ENCODE data around the gene BCO1.

BCO1 gene

GRCh38 chr16:81251871-81252270 lies 13.4 kb downstream of the BCO1 start:
- DNase-seq (ENCODE audit: extremely low spot score), result no peak
- CTCF ChIA-PET, result interaction anchor here (1.0 kb wide), 1 partner anchor 9 kb away, joined by 5 read pairs; no protein-coding TSS in a partner anchor
- TF ChIP-seq NFRKB (IDR thresholded peaks at IDR 0.05) (no peak), FOXM1 (IDR thresholded peaks at IDR 0.05; ENCODE audit: borderline replicate concordance) (no peak), PKNOX1 (IDR thresholded peaks at IDR 0.05) (no peak), SP1 (IDR thresholded peaks at IDR 0.05) (no peak), FOXK2 (IDR thresholded peaks at IDR 0.05) (no peak), CTBP1 (IDR thresholded peaks at IDR 0.05; ENCODE audit: borderline replicate concordance) (no peak), ZNF384 (IDR thresholded peaks at IDR 0.05) (no peak), ELF4 (IDR thresholded peaks at IDR 0.05) (no peak), L3MBTL2 (conservative IDR thresholded peaks at IDR 0.05) (no peak), FOXA1 (IDR thresholded peaks at IDR 0.05) (no peak), BHLHE40 (IDR thresholded peaks at IDR 0.05; ENCODE audit: borderline replicate concordance) (no peak), HDGF (IDR thresholded peaks at IDR 0.05; ENCODE audit: borderline replicate concordance) (no peak)

GRCh38 chr16:81253141-81253540 lies 14.7 kb downstream of the BCO1 start:
- CTCF ChIA-PET, result interaction anchor here (1.0 kb wide), 1 partner anchor 8 kb away, joined by 5 read pairs; no protein-coding TSS in a partner anchor
- TF ChIP-seq BHLHE40 (IDR thresholded peaks at IDR 0.05; ENCODE audit: borderline replicate concordance), result no peak
- no peak for TF ChIP-seq CTBP1 (IDR thresholded peaks at IDR 0.05; ENCODE audit: borderline replicate concordance)
- TF ChIP-seq FOXA1 (IDR thresholded peaks at IDR 0.05), result no peak
- TF ChIP-seq PKNOX1 (IDR thresholded peaks at IDR 0.05), result no peak
- TF ChIP-seq L3MBTL2 (conservative IDR thresholded peaks at IDR 0.05), result no peak
- no peak for TF ChIP-seq FOXM1 (IDR thresholded peaks at IDR 0.05; ENCODE audit: borderline replicate concordance)
- TF ChIP-seq ZNF384 (IDR thresholded peaks at IDR 0.05), result no peak
- TF ChIP-seq ARNT (IDR thresholded peaks at IDR 0.05), result no peak
- no peak for TF ChIP-seq FOXK2 (IDR thresholded peaks at IDR 0.05)
- TF ChIP-seq HDGF (IDR thresholded peaks at IDR 0.05; ENCODE audit: borderline replicate concordance), result no peak
- TF ChIP-seq ELF4 (IDR thresholded peaks at IDR 0.05), result no peak
- TF ChIP-seq NFRKB (IDR thresholded peaks at IDR 0.05), result no peak
- POLR2A ChIA-PET, result no interaction called here
- no peak for DNase-seq (ENCODE audit: extremely low spot score)

More at GRCh38 chr16:81251871-81252270, 13.4 kb downstream of the BCO1 start:
- POLR2A ChIA-PET, result no interaction called here

- no peak for TF ChIP-seq TARDBP (IDR thresholded peaks at IDR 0.05)
- TF ChIP-seq SP1 (IDR thresholded peaks at IDR 0.05), result no peak
- TF ChIP-seq BHLHE40 (IDR thresholded peaks at IDR 0.05; ENCODE audit: borderline replicate concordance), result no peak
- TF ChIP-seq NFRKB (IDR thresholded peaks at IDR 0.05), result no peak
- no peak for TF ChIP-seq FOXA1 (IDR thresholded peaks at IDR 0.05)
- no peak for TF ChIP-seq CTBP1 (IDR thresholded peaks at IDR 0.05; ENCODE audit: borderline replicate concordance)
- TF ChIP-seq L3MBTL2 (conservative IDR thresholded peaks at IDR 0.05), result no peak
- no peak for TF ChIP-seq PKNOX1 (IDR thresholded peaks at IDR 0.05)
- no peak for TF ChIP-seq FOXM1 (IDR thresholded peaks at IDR 0.05; ENCODE audit: borderline replicate concordance)
- TF ChIP-seq SUZ12 (IDR thresholded peaks at IDR 0.05), result no peak
- TF ChIP-seq LEF1 (IDR thresholded peaks at IDR 0.05; ENCODE audit: borderline replicate concordance), result no peak
- no peak for TF ChIP-seq ELF4 (IDR thresholded peaks at IDR 0.05)
- no peak for TF ChIP-seq HDGF (IDR thresholded peaks at IDR 0.05; ENCODE audit: borderline replicate concordance)
- TF ChIP-seq ZNF384 (IDR thresholded peaks at IDR 0.05), result no peak
- no peak for TF ChIP-seq ARNT (IDR thresholded peaks at IDR 0.05)
- no peak for TF ChIP-seq FOXK2 (IDR thresholded peaks at IDR 0.05)
- CTCF ChIA-PET, result no interaction called here
- POLR2A ChIA-PET, result no interaction called here
- no peak for DNase-seq (ENCODE audit: extremely low spot score)
These were observed 16.5 kb downstream of the BCO1 start for GRCh38 chr16:81254922-81255526.

- DNase-seq (ENCODE audit: extremely low spot score), result no peak
- no peak for TF ChIP-seq TARDBP (IDR thresholded peaks at IDR 0.05)
- no peak for TF ChIP-seq FOXA1 (IDR thresholded peaks at IDR 0.05)
- TF ChIP-seq ARNT (IDR thresholded peaks at IDR 0.05), result no peak
- no peak for TF ChIP-seq FOXK2 (IDR thresholded peaks at IDR 0.05)
- TF ChIP-seq SUZ12 (IDR thresholded peaks at IDR 0.05), result no peak
- no peak for TF ChIP-seq LEF1 (IDR thresholded peaks at IDR 0.05; ENCODE audit: borderline replicate concordance)
- no peak for TF ChIP-seq SP1 (IDR thresholded peaks at IDR 0.05)
- no peak for TF ChIP-seq ZNF384 (IDR thresholded peaks at IDR 0.05)
- TF ChIP-seq PKNOX1 (IDR thresholded peaks at IDR 0.05), result no peak
- TF ChIP-seq L3MBTL2 (conservative IDR thresholded peaks at IDR 0.05), result no peak
- ChIA-PET POLR2A (no interaction called here), CTCF (interaction anchor here (1.0 to 1.5 kb wide), 2 partner anchors 10 to 17 kb away, joined by 3 read pairs; no protein-coding TSS in a partner anchor)
These were observed 21.4 kb downstream of the BCO1 start for GRCh38 chr16:81259916-81260315.

- TF ChIP-seq SUZ12 (IDR thresholded peaks at IDR 0.05), result no peak
- no peak for TF ChIP-seq FOXA1 (IDR thresholded peaks at IDR 0.05)
- TF ChIP-seq FOXM1 (IDR thresholded peaks at IDR 0.05; ENCODE audit: borderline replicate concordance), result no peak
- TF ChIP-seq FOXK2 (IDR thresholded peaks at IDR 0.05), result no peak
- ChIA-PET CTCF (interaction anchor here (0.6 to 1.8 kb wide), 11 partner anchors 8 to 602 kb away, joined by 3 to 8 read pairs (median 3); partner anchors contain the start of gene BCO1), POLR2A (interaction anchor here (1.3 kb wide), 1 partner anchor 53 kb away, joined by 4 read pairs; the partner anchor contains the start of gene GAN)
- peak; percentile 56 for DNase-seq (ENCODE audit: extremely low spot score)
These were observed 22.7 kb downstream of the BCO1 start for GRCh38 chr16:81261049-81261648.

All from HEK293T (cell line).